Measurements from ENCODE around the gene HBM. TPM values are rescaled to one million over a fixed set of nuclear protein-coding genes. Genes with fewer than 3 reads are reported as not detected.
"Not testable (repeated sequence)": the region's sequence is repeated elsewhere in the genome, so short reads cannot be mapped to it uniquely, and the experiment has no call there.

HBM gene
- total RNA-seq, 6 experiments from 2014 or later, result 1.1 to 8.4 (median 2.0) TPM; not detected in 2

DNA sequence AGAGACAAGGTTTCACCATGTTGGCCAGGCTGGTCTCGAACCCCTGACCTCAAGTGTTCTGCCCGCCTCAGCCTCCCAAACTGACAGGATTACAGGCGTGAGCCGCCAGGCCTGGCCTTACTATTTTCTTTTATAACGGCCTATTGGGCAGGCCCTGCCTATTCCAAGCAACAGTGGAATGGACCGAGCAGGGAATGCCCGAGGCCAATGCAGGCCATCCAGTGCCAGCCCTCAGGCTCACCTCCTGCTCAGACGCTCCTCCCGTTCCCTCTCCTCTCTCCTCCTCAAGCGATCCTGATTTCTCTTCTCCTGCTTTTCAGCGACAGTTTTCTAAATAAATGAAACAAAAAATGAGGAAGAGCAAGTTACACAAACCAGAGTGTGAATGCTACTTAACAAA lies 26.9 kb downstream of the HBM start:
- DNase-seq (no peak), ATAC-seq (no peak)
- Histone ChIP-seq H3K27ac (no peak overlapping the region), H3K4me3 (no peak overlapping the region), H3K36me3 (peaks cover 7 to 89% (median 36%) of the 10 kb centered on the region in 4 donors), H3K4me1 (no peaks in the 10 kb centered on the region), H3K9me3 (no peaks in the 10 kb centered on the region), H3K27me3 (no peaks in the 10 kb centered on the region)
- TF ChIP-seq POLR2A (IDR thresholded peaks at IDR 0.05), result no peak
- TF ChIP-seq, protein P1, sequence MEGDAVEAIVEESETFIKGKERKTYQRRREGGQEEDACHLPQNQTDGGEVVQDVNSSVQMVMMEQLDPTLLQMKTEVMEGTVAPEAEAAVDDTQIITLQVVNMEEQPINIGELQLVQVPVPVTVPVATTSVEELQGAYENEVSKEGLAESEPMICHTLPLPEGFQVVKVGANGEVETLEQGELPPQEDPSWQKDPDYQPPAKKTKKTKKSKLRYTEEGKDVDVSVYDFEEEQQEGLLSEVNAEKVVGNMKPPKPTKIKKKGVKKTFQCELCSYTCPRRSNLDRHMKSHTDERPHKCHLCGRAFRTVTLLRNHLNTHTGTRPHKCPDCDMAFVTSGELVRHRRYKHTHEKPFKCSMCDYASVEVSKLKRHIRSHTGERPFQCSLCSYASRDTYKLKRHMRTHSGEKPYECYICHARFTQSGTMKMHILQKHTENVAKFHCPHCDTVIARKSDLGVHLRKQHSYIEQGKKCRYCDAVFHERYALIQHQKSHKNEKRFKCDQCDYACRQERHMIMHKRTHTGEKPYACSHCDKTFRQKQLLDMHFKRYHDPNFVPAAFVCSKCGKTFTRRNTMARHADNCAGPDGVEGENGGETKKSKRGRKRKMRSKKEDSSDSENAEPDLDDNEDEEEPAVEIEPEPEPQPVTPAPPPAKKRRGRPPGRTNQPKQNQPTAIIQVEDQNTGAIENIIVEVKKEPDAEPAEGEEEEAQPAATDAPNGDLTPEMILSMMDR (IDR thresholded peaks at IDR 0.05), result no peak
- 92% methylated on average over 8 of the region's 11 CpGs for WGBS (ENCODE audit: insufficient coverage, low coverage, low lambda C conversion rate, missing lambda C conversion rate)
- intact Hi-C loops (cut with DNase I), result no loop called here

DNA sequence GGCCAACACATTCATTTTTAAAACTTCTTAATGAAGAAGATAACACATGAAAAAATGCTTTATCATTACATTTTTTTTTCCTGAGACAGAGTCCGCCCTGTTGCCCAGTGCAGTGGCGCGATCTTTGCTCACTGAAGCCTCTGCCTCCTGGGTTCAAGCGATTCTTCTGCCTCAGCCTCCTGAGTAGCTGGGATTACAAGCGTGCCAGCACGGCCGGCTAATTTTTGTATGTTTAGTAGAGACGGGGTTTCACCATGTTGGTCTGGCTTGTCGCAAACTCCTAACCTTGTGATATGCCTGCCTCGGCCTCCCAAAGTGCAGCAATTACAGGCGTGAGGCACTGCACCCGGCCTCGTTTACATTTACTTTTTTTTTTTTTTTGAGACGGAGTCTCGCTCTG lies 27.7 kb downstream of the HBM start:
- peaks cover 9 to 96% (median 39%) of the 10 kb centered on the region in 4 donors for H3K36me3 ChIP-seq
- no peak overlapping the region for H3K4me3 ChIP-seq
- intact Hi-C loops (cut with DNase I), result no loop called here
- no peaks in the 10 kb centered on the region for H3K27me3 ChIP-seq
- TF ChIP-seq POLR2A (IDR thresholded peaks at IDR 0.05), result no peak
- TF ChIP-seq, protein P1 (IDR thresholded peaks at IDR 0.05), result no peak
- H3K9me3 ChIP-seq, result no peaks in the 10 kb centered on the region
- ATAC-seq (no peak), DNase-seq (no peak)
- H3K27ac ChIP-seq, result no peak overlapping the region
- H3K4me1 ChIP-seq, result no peaks in the 10 kb centered on the region
- 94% methylated on average over 11 of the region's 15 CpGs for WGBS (ENCODE audit: insufficient coverage, low coverage, low lambda C conversion rate, missing lambda C conversion rate)

DNA sequence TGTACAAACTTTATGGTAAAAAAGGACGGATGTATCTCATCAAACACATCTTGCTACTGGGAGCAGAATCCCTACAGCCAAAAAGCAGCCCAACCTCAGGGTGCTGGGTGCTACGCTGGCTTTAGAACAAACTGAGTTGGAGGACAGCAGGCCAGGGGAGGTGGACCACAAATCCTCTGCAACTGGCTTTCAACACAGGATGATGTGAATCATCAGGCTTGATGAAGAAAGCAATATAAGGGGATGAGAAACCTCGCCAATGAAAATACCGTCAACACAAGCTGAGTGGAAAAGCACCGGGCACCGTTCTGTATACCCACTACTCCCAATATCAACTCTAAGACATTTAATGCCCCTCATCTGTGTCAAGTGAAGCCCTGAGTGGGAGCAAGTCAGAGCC lies 28.7 kb downstream of the HBM start:
- intact Hi-C loops (cut with DNase I), result no loop called here
- H3K27me3 ChIP-seq, result no peaks in the 10 kb centered on the region

DNA sequence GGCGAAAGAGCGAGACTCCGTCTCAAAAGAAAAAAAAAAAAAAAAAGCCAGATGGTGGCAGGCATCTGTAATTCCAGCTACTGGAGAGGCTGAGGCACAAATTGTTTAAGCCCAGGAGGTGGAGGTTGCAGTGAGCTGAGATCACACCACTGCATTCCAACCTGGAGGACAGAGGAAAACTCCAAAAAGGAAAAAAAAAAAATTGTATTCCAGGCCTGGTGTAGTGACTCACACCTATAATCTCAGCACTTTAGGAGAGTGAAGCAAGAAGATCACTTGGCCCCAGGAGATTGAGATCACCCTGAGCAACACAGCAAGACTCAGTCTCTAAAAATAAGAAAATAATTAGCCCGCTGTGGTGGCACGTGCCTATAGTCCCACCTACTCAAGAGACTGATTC lies 34.6 kb downstream of the HBM start:
- Histone ChIP-seq H3K36me3 (peaks cover 10 to 81% (median 36%) of the 10 kb centered on the region in 4 donors), H3K4me1 (no peaks in the 10 kb centered on the region), H3K9me3 (no peaks in the 10 kb centered on the region), H3K4me3 (no peak overlapping the region), H3K27ac (no peak overlapping the region), H3K27me3 (no peaks in the 10 kb centered on the region)
- ATAC-seq (no peak), DNase-seq (no peak)
- no peak for TF ChIP-seq POLR2A (IDR thresholded peaks at IDR 0.05)
- TF ChIP-seq, protein P1 (IDR thresholded peaks at IDR 0.05), result no peak
- intact Hi-C loops (cut with DNase I), result no loop called here
- WGBS (ENCODE audit: insufficient coverage, low coverage, low lambda C conversion rate, missing lambda C conversion rate), result no CpG with 5 or more reads among the region's 5 CpGs

More for the DNA sequence above, 28.7 kb downstream of the HBM start:
- no peaks in the 10 kb centered on the region for H3K9me3 ChIP-seq
- no peak overlapping the region for H3K4me3 ChIP-seq
- 100% methylated on average over 1 of the region's 6 CpGs for WGBS (ENCODE audit: insufficient coverage, low coverage, low lambda C conversion rate, missing lambda C conversion rate)
- DNase-seq (no peak), ATAC-seq (no peak)
- peaks cover 8 to 96% (median 42%) of the 10 kb centered on the region in 4 donors for H3K36me3 ChIP-seq
- no peak overlapping the region for H3K27ac ChIP-seq
- H3K4me1 ChIP-seq, result no peaks in the 10 kb centered on the region
- TF ChIP-seq, protein P1 (IDR thresholded peaks at IDR 0.05), result no peak
- no peak for TF ChIP-seq POLR2A (IDR thresholded peaks at IDR 0.05)

DNA sequence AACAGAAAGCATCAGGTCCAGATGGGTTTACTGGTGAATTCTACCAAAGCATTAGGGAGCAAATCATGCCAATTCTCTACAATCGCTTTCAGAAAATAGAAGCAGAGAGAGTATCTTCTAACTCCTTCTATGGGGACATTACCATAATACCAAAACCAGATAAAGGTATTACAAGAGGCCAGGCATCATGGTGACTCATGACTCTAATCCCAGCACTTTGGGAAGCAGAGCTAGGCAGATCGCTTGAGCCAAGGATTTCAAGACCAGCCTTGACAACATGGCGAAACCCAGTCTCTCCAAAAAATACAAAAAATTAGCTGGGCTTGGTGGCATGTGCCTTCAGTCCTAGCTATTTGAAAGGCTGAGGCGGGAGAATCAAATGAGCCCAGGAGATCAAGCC lies 37.5 kb downstream of the HBM start:
- Histone ChIP-seq H3K27me3 (no peaks in the 10 kb centered on the region), H3K4me1 (no peaks in the 10 kb centered on the region), H3K4me3 (no peak overlapping the region), H3K27ac (no peak overlapping the region), H3K36me3 (peaks cover 10 to 81% (median 40%) of the 10 kb centered on the region in 4 donors), H3K9me3 (no peaks in the 10 kb centered on the region)
- ATAC-seq (no peak), DNase-seq (no peak)
- 91% methylated on average over 4 of the region's 4 CpGs for WGBS (ENCODE audit: insufficient coverage, low coverage, low lambda C conversion rate, missing lambda C conversion rate)
- intact Hi-C loops (cut with DNase I), result no loop called here
- TF ChIP-seq POLR2A (IDR thresholded peaks at IDR 0.05), result no peak
- TF ChIP-seq, protein P1 (IDR thresholded peaks at IDR 0.05), result no peak

GRCh38 chr16:204046-204445 lies 38.3 kb downstream of the HBM start:
- ATAC-seq; H3K9me3 ChIP-seq; H3K4me3 ChIP-seq; DNase-seq; H3K27me3 ChIP-seq; H3K4me1 ChIP-seq; H3K27ac ChIP-seq; intact Hi-C loops (cut with DNase I): not testable (repeated sequence)
- H3K36me3 ChIP-seq, result peaks cover 3 to 81% (median 38%) of the 10 kb centered on the region in 4 donors
- 85% methylated on average over 8 of the region's 9 CpGs for WGBS (ENCODE audit: insufficient coverage, low coverage, low lambda C conversion rate, missing lambda C conversion rate)

GRCh38 chr16:209359-209758 lies 43.6 kb downstream of the HBM start:
- H3K27me3 ChIP-seq; H3K27ac ChIP-seq; intact Hi-C loops (cut with DNase I); DNase-seq; H3K9me3 ChIP-seq; H3K4me3 ChIP-seq; ATAC-seq; H3K4me1 ChIP-seq: not testable (repeated sequence)
- 76% methylated on average over 3 of the region's 4 CpGs for WGBS (ENCODE audit: insufficient coverage, low coverage, low lambda C conversion rate, missing lambda C conversion rate)
- peaks cover 0 to 68% (median 27%) of the 10 kb centered on the region in 4 donors for H3K36me3 ChIP-seq
